ENCODE results near the gene NLRP13. TPM values are rescaled to one million over a fixed set of nuclear protein-coding genes. Genes with fewer than 3 reads are reported as not detected.

Gene NLRP13
- total RNA-seq, 6 donors from 2014 or later, result not detected

- Histone ChIP-seq H3K9me3 (peaks cover 0 to 12% (median 0%) of the 10 kb centered on the region in 4 donors), H3K27ac (no peak overlapping the region), H3K4me1 (no peaks in the 10 kb centered on the region), H3K36me3 (no peaks in the 10 kb centered on the region), H3K27me3 (no peaks in the 10 kb centered on the region), H3K4me3 (no peak overlapping the region)
- TF ChIP-seq POLR2A (IDR thresholded peaks at IDR 0.05), result no peak
- TF ChIP-seq EP300 (IDR thresholded peaks at IDR 0.05), result no peak
- no peak for TF ChIP-seq POLR2AphosphoS5 (IDR thresholded peaks at IDR 0.05)
- TF ChIP-seq CTCF (IDR thresholded peaks at IDR 0.05), result no peak
- WGBS, 2 donors, result 70 to 73% methylated on average over 3 of the region's 3 CpGs
- no peak for DNase-seq
- no peak for ATAC-seq (ENCODE audit: low FRiP score in 2 of 2)
These were observed 54.9 kb downstream of the NLRP13 start for GRCh38 chr19:55877211-55877610.

- DNase-seq, result no peak
- Histone ChIP-seq H3K4me1 (no peaks in the 10 kb centered on the region), H3K4me3 (no peak overlapping the region), H3K27ac (no peak overlapping the region), H3K36me3 (no peaks in the 10 kb centered on the region), H3K9me3 (peaks cover 0 to 3% (median 0%) of the 10 kb centered on the region in 4 donors), H3K27me3 (no peaks in the 10 kb centered on the region)
- no peak for TF ChIP-seq EP300 (IDR thresholded peaks at IDR 0.05)
- no peak for TF ChIP-seq CTCF (IDR thresholded peaks at IDR 0.05)
- no peak for TF ChIP-seq POLR2A (IDR thresholded peaks at IDR 0.05)
- ATAC-seq (ENCODE audit: low FRiP score in 2 of 2), result no peak
- WGBS, 2 donors, result 85 to 86% methylated on average over 11 of the region's 11 CpGs
These were observed 61.4 kb downstream of the NLRP13 start for GRCh38 chr19:55870736-55871135.

- Histone ChIP-seq H3K27me3 (no peaks in the 10 kb centered on the region), H3K4me1 (no peaks in the 10 kb centered on the region), H3K9me3 (no peaks in the 10 kb centered on the region), H3K36me3 (no peaks in the 10 kb centered on the region), H3K27ac (no peak overlapping the region), H3K4me3 (no peak overlapping the region)
- WGBS, 2 donors, result 78 to 80% methylated on average over 1 to 7 of the region's 7 CpGs
- DNase-seq, result no peak
- ATAC-seq (ENCODE audit: low FRiP score in 2 of 2), result no peak
- TF ChIP-seq POLR2AphosphoS5 (IDR thresholded peaks at IDR 0.05), result no peak
- no peak for TF ChIP-seq POLR2A (IDR thresholded peaks at IDR 0.05)
- no peak for TF ChIP-seq CTCF (IDR thresholded peaks at IDR 0.05)
- no peak for TF ChIP-seq EP300 (IDR thresholded peaks at IDR 0.05)
These were observed 65.0 kb downstream of the NLRP13 start for GRCh38 chr19:55867101-55867500.

GRCh38 chr19:55866521-55866920 lies 65.6 kb downstream of the NLRP13 start:
- WGBS, 2 donors, result 54 to 59% methylated on average over 3 of the region's 3 CpGs
- Histone ChIP-seq H3K4me1 (no peaks in the 10 kb centered on the region), H3K27me3 (no peaks in the 10 kb centered on the region), H3K36me3 (no peaks in the 10 kb centered on the region), H3K4me3 (no peak overlapping the region), H3K27ac (no peak overlapping the region), H3K9me3 (no peaks in the 10 kb centered on the region)
- DNase-seq (no peak), ATAC-seq (ENCODE audit: low FRiP score in 2 of 2) (no peak)
- TF ChIP-seq POLR2AphosphoS5 (IDR thresholded peaks at IDR 0.05), result no peak
- TF ChIP-seq POLR2A (IDR thresholded peaks at IDR 0.05), result no peak
- TF ChIP-seq CTCF (IDR thresholded peaks at IDR 0.05), result no peak
- TF ChIP-seq EP300 (IDR thresholded peaks at IDR 0.05), result no peak

GRCh38 chr19:55858969-55859368 lies 73.2 kb downstream of the NLRP13 start:
- ATAC-seq (ENCODE audit: low FRiP score in 2 of 2), result no peak
- H3K9me3 ChIP-seq, result no peaks in the 10 kb centered on the region
- no peak for TF ChIP-seq POLR2A (IDR thresholded peaks at IDR 0.05)
- TF ChIP-seq POLR2AphosphoS5 (IDR thresholded peaks at IDR 0.05), result no peak
- no peak for TF ChIP-seq CTCF (IDR thresholded peaks at IDR 0.05)
- TF ChIP-seq EP300 (IDR thresholded peaks at IDR 0.05), result no peak
- no peaks in the 10 kb centered on the region for H3K36me3 ChIP-seq
- no peaks in the 10 kb centered on the region for H3K27me3 ChIP-seq
- no peaks in the 10 kb centered on the region for H3K4me1 ChIP-seq
- WGBS, 2 donors, result 61 to 65% methylated on average over 5 of the region's 5 CpGs
- DNase-seq, result no peak
- H3K4me3 ChIP-seq, result no peak overlapping the region
- H3K27ac ChIP-seq, result no peak overlapping the region

Measured in upper lobe of left lung (tissue), 6 donors.